Endothelial cell of umbilical vein (primary cell): ENCODE measurements around the gene SLC35A3. TPM values are rescaled to one million over a fixed set of nuclear protein-coding genes. Genes with fewer than 3 reads are reported as not detected.

ENCODE experiments used
- BruUV-seq: library from RNA; stranded (reverse); fragments of 400-500 nt; replicated peaks from 2 replicates; lab custom pipeline; 2021; lab: Mats Ljungman, UMichigan
- CTCF ChIA-PET: fragments of 300-600, 350-600 bp; sonication (Branson Sonifier 250); formaldehyde crosslinking; loops from one replicate; lab custom pipeline; 2021; ENCODE audit warnings: antibody characterized with exemption, inconsistent platforms; lab: Charles Lee
- POLR2A ChIA-PET: fragments of 300-600, 350-600 bp; sonication (Branson Sonifier 250); formaldehyde crosslinking; loops from one replicate; lab custom pipeline; 2021; ENCODE audit warnings: antibody characterized with exemption, inconsistent platforms; lab: Charles Lee
- DNase-seq: peaks from one replicate; pipeline ENCODE4 v3.0.0-alpha.2; 2011; ENCODE audit warnings: low read depth, low spot score
- FAIRE-seq: peaks from 2 replicates; lab custom pipeline; 2011; peaks lifted over from hg19 to GRCh38; lab: Jason Lieb, UNC
- H2AFZ ChIP-seq: 2 replicates; pipeline ENCODE4 v1.6.0; 2012; ENCODE audit warnings: low read depth, low read length, control low read depth, inconsistent platforms
- H3K27ac ChIP-seq: 2 replicates; pipeline ENCODE4 v1.5.1; 2011; ENCODE audit warnings: low read depth, mild to moderate bottlenecking, control low read depth, low read length, moderate library complexity; ENCODE audit not compliant: insufficient read depth
- H3K27me3 ChIP-seq, 2 experiments: 2 replicates each; pipeline versions ENCODE4 v1.6.0 to v1.6.1; 2011; ENCODE audit warnings: low read length in 2 of 2, mixed read lengths in 1 of 2; ENCODE audit not compliant: control insufficient read depth in 2 of 2, insufficient read depth in 2 of 2
- H3K36me3 ChIP-seq, 2 experiments: 2 replicates in 1 of 2; 3 replicates in 1 of 2; pipeline ENCODE4 v1.5.1; 2011; ENCODE audit warnings: low read length in 2 of 2, mild to moderate bottlenecking in 1 of 2, moderate library complexity in 1 of 2; ENCODE audit not compliant: control insufficient read depth in 2 of 2, insufficient read depth in 2 of 2; ENCODE audit errors: extremely low read depth in 1 of 2
- H3K4me1 ChIP-seq: 3 replicates; pipeline ENCODE4 v1.5.1; 2011; ENCODE audit warnings: mild to moderate bottlenecking, low read length; ENCODE audit not compliant: control insufficient read depth, insufficient read depth; ENCODE audit errors: extremely low read depth
- H3K4me2 ChIP-seq: 2 replicates; pipeline ENCODE4 v1.6.1; 2011; ENCODE audit warnings: low read length, control low read depth, mixed read lengths; ENCODE audit not compliant: insufficient read depth
- H3K4me3 ChIP-seq, 3 experiments: fragments of 200-600 bp in 1 of 3; sonication (generic), shearing (Covaris generic) in 1 of 3; replicated peaks in 1 of 3; 2 replicates each; pipeline ENCODE4 v1.5.1; 2011 to 2016; ENCODE audit warnings: control low read depth in 3 of 3, low read length in 3 of 3, mild to moderate bottlenecking in 2 of 3, inconsistent platforms in 1 of 3, low read depth in 1 of 3, moderate library complexity in 1 of 3; ENCODE audit not compliant: insufficient read depth in 1 of 3
- H3K79me2 ChIP-seq: 2 replicates; pipeline ENCODE4 v1.6.0; 2012; ENCODE audit warnings: low read length, inconsistent platforms; ENCODE audit not compliant: control insufficient read depth, insufficient read depth
- H3K9ac ChIP-seq: replicated peaks from 2 replicates; pipeline ENCODE3; 2011; ENCODE audit warnings: low read length, control low read depth; ENCODE audit not compliant: insufficient read depth; ENCODE audit errors: extremely low read depth
- H3K9me1 ChIP-seq: replicated peaks from 3 replicates; pipeline ENCODE4 v1.6.0; 2011; ENCODE audit warnings: mild to moderate bottlenecking, low read length; ENCODE audit not compliant: control insufficient read depth, insufficient read depth; ENCODE audit errors: extremely low read depth
- H3K9me3 ChIP-seq: replicated peaks from 2 replicates; pipeline ENCODE4 v1.5.1; 2012; ENCODE audit warnings: low read length, inconsistent platforms; ENCODE audit not compliant: control insufficient read depth, insufficient read depth
- H4K20me1 ChIP-seq: replicated peaks from 2 replicates; pipeline ENCODE3; 2011; ENCODE audit warnings: mild to moderate bottlenecking, low read length; ENCODE audit not compliant: control insufficient read depth, insufficient read depth; ENCODE audit errors: extremely low read depth
- CTCF ChIP-seq, 2 donors: IDR thresholded peaks; 1 replicate in 1 of 2; 2 replicates in 1 of 2; pipeline ENCODE4 v1.5.1; 2011; ENCODE audit warnings: low read length in 2 of 2, mild to moderate bottlenecking in 2 of 2, moderate library complexity in 2 of 2, control low read depth in 1 of 2, inconsistent platforms in 1 of 2, low read depth in 1 of 2; ENCODE audit not compliant: insufficient read depth in 1 of 2; ENCODE audit errors: extremely low read depth in 1 of 2
- EZH2 ChIP-seq: IDR thresholded peaks from 2 replicates; pipeline ENCODE4 v1.6.1; 2012; ENCODE audit warnings: borderline replicate concordance, low read depth, mild to moderate bottlenecking, moderate library complexity, low read length, inconsistent platforms; ENCODE audit not compliant: severe bottlenecking
- FOS ChIP-seq: IDR thresholded peaks from 2 replicates; pipeline ENCODE4 v1.6.1; 2011; ENCODE audit warnings: mild to moderate bottlenecking, low read length, moderate library complexity, borderline replicate concordance; ENCODE audit not compliant: insufficient read depth
- GATA2 ChIP-seq: IDR thresholded peaks from 2 replicates; pipeline ENCODE4 v1.7.0; 2011; ENCODE audit warnings: low read depth, mild to moderate bottlenecking, moderate library complexity, mixed read lengths, low read length; ENCODE audit not compliant: insufficient read length, insufficient read depth
- JUN ChIP-seq: IDR thresholded peaks from 2 replicates; pipeline ENCODE4 v1.6.1; 2011; ENCODE audit warnings: borderline replicate concordance, low read depth; ENCODE audit not compliant: insufficient read length, insufficient read depth
- MAX ChIP-seq: IDR thresholded peaks from 2 replicates; pipeline ENCODE4 v1.6.1; 2011; ENCODE audit not compliant: insufficient read depth, insufficient read length
- MYC ChIP-seq: IDR thresholded peaks from one replicate; pipeline ENCODE4 v1.6.1; 2011; ENCODE audit warnings: mild to moderate bottlenecking, low read depth, low read length
- POLR2A ChIP-seq: IDR thresholded peaks from 2 replicates; pipeline ENCODE4 v1.6.1; 2012; ENCODE audit warnings: low read depth, mild to moderate bottlenecking, control low read depth, low read length
- POLR2AphosphoS5 ChIP-seq: IDR thresholded peaks from 2 replicates; pipeline ENCODE4 v1.6.1; 2012; ENCODE audit warnings: low read depth, mild to moderate bottlenecking, control low read depth, low read length, moderate library complexity; ENCODE audit not compliant: insufficient read depth
- dilution Hi-C: fragments of 300-500 bp; cut with MboI; formaldehyde crosslinking; loops from one replicate; pipeline ENCODE4 v1.15.0; 2019; ENCODE audit warnings: low sequenced_read_pairs; ENCODE audit not compliant: extremely low pct_ligation_motif_present
- intact Hi-C: fragments of 100-400 bp; cut with micrococcal nuclease; formaldehyde crosslinking; loops from one replicate; pipeline ENCODE4 v1.10.0; 2022
- polyA plus RNA-seq, 4 experiments: library from polyadenylated mRNA; depleted of rRNA in 3 of 4; stranded (reverse) in 3 of 4; unstranded in 1 of 4; fragments of >200 nt; gene quantifications; 2 replicates each; pipeline versions ENCODE4 v1.2.1 to v1.2.3, GENCODE V29; 2011 to 2012; ENCODE audit warnings: missing spikeins in 1 of 4
- total RNA-seq: library from RNA; stranded (reverse); gene quantifications from 2 replicates; pipeline ENCODE4 v1.2.3, GENCODE V29; 2021

The SLC35A3 gene
- total and polyA plus RNA-seq, 2 donors (not counting 3 experiments of a cell fraction or from before 2014, with no cell fraction given): 3.6 to 19.0 TPM

GRCh38 chr1:100009458-100009857 is 39.7 kb downstream of the SLC35A3 start:
- Histone ChIP-seq H3K9ac (no peak overlapping the region), H3K27ac (no peak overlapping the region), H4K20me1 (no peaks in the 10 kb centered on the region), H3K4me2 (no peak overlapping the region), H3K4me3 (no peak overlapping the region), H3K9me1 (no peaks in the 10 kb centered on the region), H3K9me3 (no peaks in the 10 kb centered on the region), H3K4me1 (no peaks in the 10 kb centered on the region), H2AFZ (no peak overlapping the region), H3K27me3 (no peaks in the 10 kb centered on the region), H3K79me2 (no peaks in the 10 kb centered on the region), H3K36me3 (no peaks in the 10 kb centered on the region)
- no peak for TF ChIP-seq GATA2
- no peak for TF ChIP-seq MYC
- TF ChIP-seq FOS: no peak
- no peak for TF ChIP-seq JUN
- no peak for TF ChIP-seq POLR2AphosphoS5
- no peak for TF ChIP-seq POLR2A
- TF ChIP-seq MAX: no peak
- no peak for TF ChIP-seq CTCF (IDR thresholded peaks at IDR 0.05; ENCODE audit: extremely low read depth in 1 of 2, insufficient read depth in 1 of 2, low read depth in 1 of 2, low read length in 2 of 2)
- TF ChIP-seq EZH2: no peak
- DNase-seq (no peak), FAIRE-seq (no peak)
- dilution Hi-C loops: no loop called here
- POLR2A ChIA-PET: no interaction called here
- intact Hi-C loops: no loop called here
- CTCF ChIA-PET: no interaction called here
- no TSS peak for BruUV-seq
